ACC112 (cell line): ENCODE results near the gene ANKRD34A.

Experiments used
- H2AFZ ChIP-seq: fragments of 200-600 bp; sonication (generic); one replicate; pipeline ENCODE4 v1.6.0; 2017; ENCODE audit warnings: antibody characterized with exemption, low read length; ENCODE audit not compliant: unreplicated experiment
- H3K27ac ChIP-seq: fragments of 200-600 bp; sonication (generic); 2 replicates; pipeline ENCODE4 v1.5.1; 2014; ENCODE audit warnings: low read depth, mild to moderate bottlenecking, antibody characterized with exemption, low read length, moderate library complexity
- H3K27me3 ChIP-seq: fragments of 200-600 bp; sonication (generic); 2 replicates; pipeline ENCODE4 v1.6.1; 2014; ENCODE audit warnings: mild to moderate bottlenecking, antibody characterized with exemption, low read length, moderate library complexity, mixed read lengths; ENCODE audit not compliant: insufficient read depth
- H3K36me3 ChIP-seq: fragments of 200-600 bp; sonication (generic); 2 replicates; pipeline ENCODE4 v1.6.1; 2016; ENCODE audit warnings: mild to moderate bottlenecking, antibody characterized with exemption, low read length, moderate library complexity, mixed read lengths; ENCODE audit not compliant: insufficient read depth
- H3K4me1 ChIP-seq: fragments of 200-600 bp; sonication (generic); one replicate; pipeline ENCODE4 v1.6.1; 2016; ENCODE audit warnings: low read length, mixed read lengths; ENCODE audit not compliant: insufficient read depth, unreplicated experiment, control insufficient read depth
- H3K4me3 ChIP-seq: fragments of 200-600 bp; sonication (generic); 2 replicates; pipeline ENCODE4 v1.5.1; 2014; ENCODE audit warnings: mild to moderate bottlenecking, low read depth, low read length
- H3K79me2 ChIP-seq: fragments of 200-600 bp; sonication (generic); one replicate; pipeline ENCODE4 v1.6.0; 2016; ENCODE audit warnings: low read length; ENCODE audit not compliant: control insufficient read depth, unreplicated experiment, insufficient read depth

ANKRD34A gene

GRCh38 chr1:145957443-145958319, 6.7 kb downstream of the ANKRD34A start, which contains the start of gene LIX1L:
TSS of gene LIX1L (minus strand) at chr1:145958017. CDS start at chr1:145957927, 90 bp downstream.
- Histone ChIP-seq H3K79me2 (peaks cover 41% of the 10 kb centered on the region), H3K36me3 (no peaks in the 10 kb centered on the region), H3K27ac (peak within 1 kb of the TSS; percentile 86), H2AFZ (peak within 1 kb of the TSS; percentile 63), H3K4me3 (peak within 1 kb of the TSS; percentile 85), H3K27me3 (no peaks in the 10 kb centered on the region), H3K4me1 (peaks cover 32% of the 10 kb centered on the region)

GRCh38 chr1:145956781-145957442, 7.5 kb downstream of the ANKRD34A start:
- peak overlapping the region; percentile 86 for H3K27ac ChIP-seq
- H3K27me3 ChIP-seq = no peaks in the 10 kb centered on the region
- no peaks in the 10 kb centered on the region for H3K36me3 ChIP-seq
- H2AFZ ChIP-seq = peak overlapping the region; percentile 63
- peaks cover 30% of the 10 kb centered on the region for H3K4me1 ChIP-seq
- peak overlapping the region; percentile 85 for H3K4me3 ChIP-seq
- H3K79me2 ChIP-seq = peaks cover 42% of the 10 kb centered on the region

DNA sequence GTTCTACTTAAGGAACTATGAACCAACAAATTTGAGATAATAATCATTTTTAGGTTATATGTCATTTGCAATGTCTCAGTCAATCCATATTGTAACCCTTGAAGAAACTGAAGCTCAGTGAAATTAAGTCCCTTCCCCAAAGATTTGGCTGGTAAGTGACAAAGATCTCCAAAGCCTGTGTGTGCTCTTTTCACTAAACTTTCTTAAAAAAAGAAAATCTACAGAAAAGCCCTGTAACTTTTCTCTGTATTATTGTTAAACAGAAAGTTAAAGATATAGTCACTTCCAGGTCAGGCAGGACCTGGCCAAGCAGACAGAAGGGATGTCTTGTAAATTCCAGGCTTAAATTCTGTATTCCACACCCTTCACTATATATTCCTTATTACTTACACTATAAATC, 8.0 kb downstream of the ANKRD34A start:
- Histone ChIP-seq H2AFZ (peak overlapping the region; percentile 43), H3K27ac (peak overlapping the region; percentile 86), H3K4me3 (peak overlapping the region; percentile 85), H3K4me1 (peaks cover 30% of the 10 kb centered on the region), H3K36me3 (no peaks in the 10 kb centered on the region), H3K27me3 (no peaks in the 10 kb centered on the region), H3K79me2 (peaks cover 44% of the 10 kb centered on the region)

GRCh38 chr1:145955436-145955835, 8.9 kb downstream of the ANKRD34A start:
- Histone ChIP-seq H3K27me3 (no peaks in the 10 kb centered on the region), H3K4me3 (peak overlapping the region; percentile 85), H3K4me1 (peaks cover 30% of the 10 kb centered on the region), H3K27ac (peak overlapping the region; percentile 86; the same call in 1 of the 2 replicates), H3K36me3 (no peaks in the 10 kb centered on the region), H3K79me2 (peaks cover 44% of the 10 kb centered on the region), H2AFZ (peak overlapping the region; percentile 31)

- no peak overlapping the region for H3K27ac ChIP-seq
- peaks cover 29% of the 10 kb centered on the region for H3K4me1 ChIP-seq
- H3K79me2 ChIP-seq = peaks cover 49% of the 10 kb centered on the region
- H3K4me3 ChIP-seq = no peak overlapping the region
- no peaks in the 10 kb centered on the region for H3K27me3 ChIP-seq
- no peak overlapping the region for H2AFZ ChIP-seq
- H3K36me3 ChIP-seq = no peaks in the 10 kb centered on the region
Measured at GRCh38 chr1:145953861-145954260, 10.5 kb downstream of the ANKRD34A start.

- H3K27ac ChIP-seq = no peak overlapping the region
- no peak overlapping the region for H3K4me3 ChIP-seq
- peaks cover 49% of the 10 kb centered on the region for H3K79me2 ChIP-seq
- H3K27me3 ChIP-seq = no peaks in the 10 kb centered on the region
- peaks cover 21% of the 10 kb centered on the region for H3K4me1 ChIP-seq
- H2AFZ ChIP-seq = no peak overlapping the region
- no peaks in the 10 kb centered on the region for H3K36me3 ChIP-seq
Measured at GRCh38 chr1:145952903-145953302, 11.5 kb downstream of the ANKRD34A start.

GRCh38 chr1:145951526-145951925, 12.8 kb downstream of the ANKRD34A start:
- Histone ChIP-seq H3K4me1 (peaks cover 21% of the 10 kb centered on the region), H3K27me3 (no peaks in the 10 kb centered on the region), H3K4me3 (no peak overlapping the region), H3K79me2 (peaks cover 45% of the 10 kb centered on the region), H2AFZ (no peak overlapping the region), H3K27ac (no peak overlapping the region), H3K36me3 (peaks cover 6% of the 10 kb centered on the region; the same call in 1 of the 2 replicates)

DNA sequence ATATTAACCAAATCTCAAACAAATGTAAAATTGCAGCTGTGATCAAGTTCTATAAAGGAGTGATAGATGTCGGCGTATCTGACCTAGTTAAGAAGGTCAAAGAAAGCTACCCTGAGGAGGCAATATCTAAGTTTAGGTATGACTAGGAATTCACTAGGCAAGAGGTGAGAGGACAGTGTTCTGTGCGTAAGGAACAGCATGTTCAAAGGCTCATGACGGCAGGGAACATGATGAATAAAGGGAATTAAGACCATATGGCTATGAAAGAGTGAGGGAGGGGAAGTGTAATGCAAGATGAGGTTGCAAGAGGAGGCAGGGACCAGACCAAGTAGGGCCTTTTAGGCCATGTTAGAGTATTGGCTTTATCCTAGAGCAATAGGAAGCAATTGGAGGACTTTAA, 15.2 kb downstream of the ANKRD34A start:
- no peak overlapping the region for H3K27ac ChIP-seq
- H3K36me3 ChIP-seq = peaks cover 10% of the 10 kb centered on the region; the same call in 1 of the 2 replicates
- H3K4me3 ChIP-seq = no peak overlapping the region
- H3K27me3 ChIP-seq = no peaks in the 10 kb centered on the region
- H3K4me1 ChIP-seq = no peaks in the 10 kb centered on the region
- no peak overlapping the region for H2AFZ ChIP-seq
- H3K79me2 ChIP-seq = peaks cover 25% of the 10 kb centered on the region

DNA sequence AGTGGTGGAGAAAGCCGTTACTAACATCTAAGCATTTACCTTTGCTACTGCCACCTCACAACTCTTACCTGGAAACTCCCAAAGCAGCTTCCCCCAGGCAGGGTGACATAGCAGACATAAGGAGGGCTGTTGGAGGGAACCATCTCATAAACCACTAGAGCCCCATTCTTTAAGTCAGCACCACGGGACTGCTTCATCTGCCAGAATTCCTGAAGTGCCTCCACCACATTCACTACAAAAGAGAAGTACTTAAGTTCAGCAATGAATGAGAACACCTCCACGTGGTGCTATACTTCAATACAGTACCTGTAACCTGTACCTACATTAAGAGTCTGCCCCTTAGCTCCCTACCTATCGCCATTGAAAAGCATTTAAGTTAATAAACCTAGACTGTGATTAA, 16.8 kb downstream of the ANKRD34A start:
- no peak overlapping the region for H3K4me3 ChIP-seq
- no peak overlapping the region for H3K27ac ChIP-seq
- H3K36me3 ChIP-seq = peaks cover 12% of the 10 kb centered on the region; the same call in 1 of the 2 replicates
- no peaks in the 10 kb centered on the region for H3K4me1 ChIP-seq
- H3K27me3 ChIP-seq = no peaks in the 10 kb centered on the region
- no peak overlapping the region for H2AFZ ChIP-seq
- H3K79me2 ChIP-seq = peaks cover 15% of the 10 kb centered on the region

DNA sequence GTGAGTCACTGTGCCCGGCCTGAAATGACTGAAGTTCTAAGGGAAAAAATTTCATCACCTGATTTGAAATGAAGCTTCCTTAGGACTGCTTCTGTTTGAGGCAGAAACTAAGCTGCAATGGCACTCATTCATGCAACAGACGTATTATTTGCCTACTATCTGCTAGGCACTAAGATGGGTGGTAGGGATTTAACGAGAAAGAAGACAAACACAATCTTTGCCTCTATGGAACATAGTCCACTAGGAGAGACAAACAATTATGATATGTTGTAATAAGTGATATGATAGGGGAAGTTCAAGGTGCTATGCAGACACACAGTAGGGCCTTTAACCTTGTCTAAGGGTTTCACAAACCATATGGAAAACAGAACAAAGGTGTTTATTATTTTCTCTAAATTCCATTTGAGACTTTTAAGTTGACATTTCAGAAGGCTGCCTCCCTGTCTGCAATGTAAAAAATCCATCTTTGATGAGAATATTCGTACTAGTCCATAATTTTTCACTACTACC, 17.8 kb downstream of the ANKRD34A start:
- no peaks in the 10 kb centered on the region for H3K4me1 ChIP-seq
- no peak overlapping the region for H3K27ac ChIP-seq
- H3K79me2 ChIP-seq = peaks cover 12% of the 10 kb centered on the region
- H3K4me3 ChIP-seq = no peak overlapping the region
- H2AFZ ChIP-seq = no peak overlapping the region
- H3K36me3 ChIP-seq = peaks cover 17% of the 10 kb centered on the region; the same call in 1 of the 2 replicates
- no peaks in the 10 kb centered on the region for H3K27me3 ChIP-seq
